Liver (tissue), 9 donors: ENCODE results near the gene ATXN7L1. TPM values are rescaled to one million over a fixed set of nuclear protein-coding genes. Genes with fewer than 3 reads are reported as not detected.

Experiments used
- DNase-seq: peaks from one replicate; pipeline ENCODE4 v3.0.0-alpha.2; 2017; ENCODE audit warnings: low spot score
- H3K27ac ChIP-seq, 2 donors: one replicate each; pipeline ENCODE4 v1.7.0; 2013; ENCODE audit warnings: inconsistent platforms in 2 of 2, low read length in 2 of 2, control low read depth in 1 of 2, low read depth in 1 of 2, mild to moderate bottlenecking in 1 of 2
- H3K27me3 ChIP-seq, 4 donors: one replicate each; pipeline versions ENCODE4 v1.6.1 to v1.7.0; 2013; ENCODE audit warnings: low read length in 3 of 4, inconsistent platforms in 1 of 4, mild to moderate bottlenecking in 1 of 4, moderate library complexity in 1 of 4; ENCODE audit not compliant: control insufficient read depth in 4 of 4, insufficient read depth in 4 of 4
- H3K36me3 ChIP-seq, 4 donors: one replicate each; pipeline versions ENCODE4 v1.6.1 to v1.7.0; 2013; ENCODE audit warnings: low read length in 3 of 4, mild to moderate bottlenecking in 3 of 4, low read depth in 1 of 4, moderate library complexity in 1 of 4; ENCODE audit not compliant: control insufficient read depth in 4 of 4, insufficient read depth in 3 of 4
- H3K4me1 ChIP-seq, 4 donors: one replicate each; pipeline versions ENCODE4 v1.6.1 to v1.7.0; 2013; ENCODE audit warnings: low read length in 3 of 4, mild to moderate bottlenecking in 3 of 4, moderate library complexity in 1 of 4; ENCODE audit not compliant: control insufficient read depth in 4 of 4, insufficient read depth in 4 of 4
- H3K4me3 ChIP-seq, 3 donors: one replicate each; pipeline versions ENCODE4 v1.6.1 to v1.7.0; 2013; ENCODE audit warnings: low read length in 3 of 3, control low read depth in 1 of 3, low read depth in 1 of 3, mild to moderate bottlenecking in 1 of 3
- H3K9ac ChIP-seq, 2 donors: one replicate each; pipeline ENCODE4 v1.7.0; 2013; ENCODE audit warnings: low read length in 2 of 2, mild to moderate bottlenecking in 2 of 2, moderate library complexity in 2 of 2, control low read depth in 1 of 2, low read depth in 1 of 2
- H3K9me3 ChIP-seq, 4 donors: one replicate each; pipeline versions ENCODE4 v1.6.1 to v1.7.0; 2013; ENCODE audit warnings: low read length in 3 of 4; ENCODE audit not compliant: control insufficient read depth in 4 of 4
- ATF3 ChIP-seq: IDR thresholded peaks from 2 replicates; pipeline ENCODE4 v1.6.1; 2016; ENCODE audit warnings: antibody characterized with exemption
- CTCF ChIP-seq: fragments of 150-350 bp; IDR thresholded peaks from 2 replicates; pipeline ENCODE4 v1.5.1; 2017; ENCODE audit warnings: improper control_type of control experiment, low read depth, low read length; ENCODE audit not compliant: missing input control
- FOXA2 ChIP-seq: IDR thresholded peaks from 2 replicates; pipeline ENCODE4 v1.6.1; 2016; ENCODE audit warnings: antibody characterized with exemption
- GABPA ChIP-seq, 2 donors: IDR thresholded peaks in 1 of 2; conservative IDR thresholded peaks in 1 of 2; 2 replicates each; pipeline ENCODE4 v1.6.1; 2016; ENCODE audit warnings: antibody characterized with exemption in 2 of 2, mild to moderate bottlenecking in 1 of 2, moderate library complexity in 1 of 2
- HNF4G ChIP-seq: IDR thresholded peaks from 2 replicates; pipeline ENCODE4 v1.6.1; 2016; ENCODE audit warnings: antibody characterized with exemption
- MAX ChIP-seq: IDR thresholded peaks from 2 replicates; pipeline ENCODE4 v1.6.1; 2016; ENCODE audit warnings: antibody characterized with exemption
- NR2F2 ChIP-seq: IDR thresholded peaks from 2 replicates; pipeline ENCODE4 v1.6.1; 2016; ENCODE audit warnings: antibody characterized with exemption
- RAD21 ChIP-seq, 2 donors: IDR thresholded peaks; 2 replicates each; pipeline ENCODE4 v1.6.1; 2016; ENCODE audit warnings: antibody characterized with exemption in 2 of 2, mild to moderate bottlenecking in 2 of 2
- REST ChIP-seq: IDR thresholded peaks from 2 replicates; pipeline ENCODE4 v1.6.1; 2016; ENCODE audit warnings: antibody characterized with exemption, mild to moderate bottlenecking
- SP1 ChIP-seq: IDR thresholded peaks from 2 replicates; pipeline ENCODE4 v1.6.1; 2018; ENCODE audit warnings: antibody characterized with exemption, mild to moderate bottlenecking
- TAF1 ChIP-seq: conservative IDR thresholded peaks from 2 replicates; pipeline ENCODE4 v1.6.1; 2016; ENCODE audit warnings: antibody characterized with exemption, mild to moderate bottlenecking
- YY1 ChIP-seq: IDR thresholded peaks from 2 replicates; pipeline ENCODE4 v1.6.1; 2016; ENCODE audit warnings: antibody characterized with exemption, mild to moderate bottlenecking
- ZBTB33 ChIP-seq: IDR thresholded peaks from 2 replicates; pipeline ENCODE4 v1.6.1; 2016; ENCODE audit warnings: antibody characterized with exemption
- WGBS: extraction: QIAGEN DNeasy Blood & Tissue Kit; methylation state at CpG from one replicate; pipeline ENCODE4 v1.1.7; 2013; 5-methylcytosine and 5-hydroxymethylcytosine counted together
- polyA plus RNA-seq, 2 donors: library from polyadenylated mRNA; stranded (reverse) in 1 of 2; unstranded in 1 of 2; fragments of 200-250 nt in 1 of 2; fragments of >200 nt in 1 of 2; fragmentation: Nextera tagmentation in 1 of 2; extraction: Ambion mirVana in 1 of 2; gene quantifications; one replicate each; pipeline versions ENCODE4 v1.2.1 to v1.2.3, GENCODE V29; 2013 to 2015
- total RNA-seq, 2 donors: library from RNA; depleted of rRNA; stranded (reverse); fragments of >200 nt; gene quantifications; one replicate each; pipeline ENCODE4 v1.2.3, GENCODE V29; 2014
- donor health status: healthy.
- donor health status: healthy.
- donor health status: healthy.
- donor health status: healthy.
- donor health status: healthy.

Gene ATXN7L1
- total and polyA plus RNA-seq, 4 donors, result 2.1 to 7.4 (median 5.3) TPM

- Histone ChIP-seq H3K9me3 (no peaks in the 10 kb centered on the region), H3K27me3 (no peaks in the 10 kb centered on the region), H3K27ac (no peak overlapping the region), H3K36me3 (no peaks in the 10 kb centered on the region), H3K4me1 (peaks cover 1 to 24% (median 19%) of the 10 kb centered on the region in 4 donors), H3K9ac (no peak overlapping the region), H3K4me3 (no peak overlapping the region)
- no peak for TF ChIP-seq RAD21 (IDR thresholded peaks at IDR 0.05)
- no peak for DNase-seq
- 93% methylated on average over 7 of the region's 7 CpGs for WGBS
These were observed 78.7 kb downstream of the ATXN7L1 start for GRCh38 chr7:105797652-105798051.

- no peak for DNase-seq
- no peaks in the 10 kb centered on the region for H3K27me3 ChIP-seq
- TF ChIP-seq YY1, result no peak
- no peak for TF ChIP-seq MAX
- no peak for TF ChIP-seq ATF3
- no peak for TF ChIP-seq CTCF
- no peak for TF ChIP-seq HNF4G
- TF ChIP-seq REST, result no peak
- no peak for TF ChIP-seq RAD21 (IDR thresholded peaks at IDR 0.05)
- no peak for TF ChIP-seq SP1
- no peak for TF ChIP-seq FOXA2
- no peak for TF ChIP-seq TAF1
- no peak for TF ChIP-seq NR2F2
- no peak for TF ChIP-seq GABPA (IDR thresholded peaks at IDR 0.05 in 1 of 2, conservative IDR thresholded peaks at IDR 0.05 in 1 of 2)
- TF ChIP-seq ZBTB33, result no peak
- no peaks in the 10 kb centered on the region for H3K36me3 ChIP-seq
- 69% methylated on average over 2 of the region's 2 CpGs for WGBS
- no peak overlapping the region for H3K27ac ChIP-seq
- peaks cover 0 to 16% (median 11%) of the 10 kb centered on the region in 4 donors for H3K4me1 ChIP-seq
- no peaks in the 10 kb centered on the region for H3K9me3 ChIP-seq
- no peak overlapping the region for H3K9ac ChIP-seq
- no peak overlapping the region for H3K4me3 ChIP-seq
These were observed 80.0 kb downstream of the ATXN7L1 start for GRCh38 chr7:105796365-105796764.
